Measurements from ENCODE around the gene PPM1H. TPM values are rescaled to one million over a fixed set of nuclear protein-coding genes. Genes with fewer than 3 reads are reported as not detected.
A peak's percentile ranks its signal among the peaks of the same experiment; 100 is the strongest.

PPM1H gene
- total and polyA plus RNA-seq, 10 of the 15 experiments (the other 5 are each of a cell fraction or from before 2014, with no cell fraction given): 0.11 to 0.83 (median 0.49) TPM

DNA sequence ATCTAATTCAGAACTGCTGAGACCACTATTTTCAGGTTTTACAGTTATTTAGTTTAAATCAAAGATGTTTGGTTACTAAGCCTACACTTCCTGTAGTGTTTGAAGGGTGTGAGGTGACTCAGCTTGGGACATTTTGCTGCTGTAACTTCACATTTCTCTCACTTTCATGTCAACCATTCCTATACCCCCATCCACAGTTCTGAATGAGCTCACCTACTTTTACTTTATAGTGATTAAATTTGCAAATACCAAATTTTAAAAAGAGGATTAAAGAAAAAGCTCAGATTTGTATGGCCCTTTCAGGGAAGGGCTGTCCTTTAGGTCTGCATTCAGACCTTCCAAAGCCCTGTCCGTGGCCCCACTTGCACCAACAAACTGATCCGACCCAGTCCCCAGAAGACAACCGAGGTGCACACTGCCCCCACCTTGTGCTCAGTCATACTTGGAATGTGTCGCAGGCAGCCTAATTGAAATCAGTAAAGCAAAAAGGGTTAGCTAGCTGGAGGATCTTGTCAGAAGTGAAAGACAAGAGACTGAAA is 294.0 kb downstream of the PPM1H start (continued):
- TF ChIP-seq CREB1 (IDR thresholded peaks at IDR 0.05; ENCODE audit: low read depth) (0 out of 2 replicates have a peak, but pooled peaks have one; percentile 9), SMAD5 (IDR thresholded peaks at IDR 0.05; ENCODE audit: low read depth) (no peak), TCF12 (IDR thresholded peaks at IDR 0.05; ENCODE audit: low read depth, low read length) (no peak), NBN (IDR thresholded peaks at IDR 0.05) (no peak), GATAD2B (conservative IDR thresholded peaks at IDR 0.05; ENCODE audit: low read depth) (no peak), PAX8 (IDR thresholded peaks at IDR 0.05) (no peak), YY1 (IDR thresholded peaks at IDR 0.05; ENCODE audit: low read depth, low read length) (0 out of 2 replicates have a peak, but pooled peaks have one; percentile 9), ZSCAN29 (IDR thresholded peaks at IDR 0.05) (no peak), SREBF1 (IDR thresholded peaks at IDR 0.05; ENCODE audit: low read length) (no peak), GABPA (IDR thresholded peaks at IDR 0.05; ENCODE audit: low read depth) (peak; percentile 26; the same call in 1 of the 2 replicates), BRCA1 (IDR thresholded peaks at IDR 0.05; ENCODE audit: low read depth, low read length) (no peak), ZNF622 (IDR thresholded peaks at IDR 0.05) (no peak), POLR2A (IDR thresholded peaks at IDR 0.05; ENCODE audit: low read depth, low read length) (no peak), STAT1 (conservative IDR thresholded peaks at IDR 0.05) (no peak), EGR1 (IDR thresholded peaks at IDR 0.05; ENCODE audit: borderline replicate concordance in 1 of 2, low read depth in 2 of 2, low read length in 2 of 2) (no peak), SIN3A (IDR thresholded peaks at IDR 0.05; ENCODE audit: low read depth, low read length) (no peak), BHLHE40 (IDR thresholded peaks at IDR 0.05; ENCODE audit: borderline replicate concordance in 1 of 2, low read depth in 2 of 2, low read length in 1 of 2) (no peak), HDAC2 (IDR thresholded peaks at IDR 0.05) (no peak), EP300 (IDR thresholded peaks at IDR 0.05; ENCODE audit: borderline replicate concordance in 1 of 2, control insufficient read depth in 1 of 2, low read depth in 2 of 2, low read length in 2 of 2) (0 out of 4 replicates have a peak, but pooled peaks of 1 of the 2 experiments have one; percentile 21), BCL11A (IDR thresholded peaks at IDR 0.05; ENCODE audit: low read depth, low read length) (0 out of 2 replicates have a peak, but pooled peaks have one; percentile 39), RAD21 (IDR thresholded peaks at IDR 0.05; ENCODE audit: insufficient read depth, low read depth, low read length) (peak; percentile 26; the same call in 1 of the 2 replicates), CBX3 (IDR thresholded peaks at IDR 0.05; ENCODE audit: borderline replicate concordance, low read depth) (no peak), ATF7 (IDR thresholded peaks at IDR 0.05; ENCODE audit: low read depth) (peak; percentile 61; the same call in 1 of the 2 replicates)
- TF ChIP-seq, protein P1, sequence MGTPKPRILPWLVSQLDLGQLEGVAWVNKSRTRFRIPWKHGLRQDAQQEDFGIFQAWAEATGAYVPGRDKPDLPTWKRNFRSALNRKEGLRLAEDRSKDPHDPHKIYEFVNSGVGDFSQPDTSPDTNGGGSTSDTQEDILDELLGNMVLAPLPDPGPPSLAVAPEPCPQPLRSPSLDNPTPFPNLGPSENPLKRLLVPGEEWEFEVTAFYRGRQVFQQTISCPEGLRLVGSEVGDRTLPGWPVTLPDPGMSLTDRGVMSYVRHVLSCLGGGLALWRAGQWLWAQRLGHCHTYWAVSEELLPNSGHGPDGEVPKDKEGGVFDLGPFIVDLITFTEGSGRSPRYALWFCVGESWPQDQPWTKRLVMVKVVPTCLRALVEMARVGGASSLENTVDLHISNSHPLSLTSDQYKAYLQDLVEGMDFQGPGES (IDR thresholded peaks at IDR 0.05): no peak
- TF ChIP-seq, protein P2, sequence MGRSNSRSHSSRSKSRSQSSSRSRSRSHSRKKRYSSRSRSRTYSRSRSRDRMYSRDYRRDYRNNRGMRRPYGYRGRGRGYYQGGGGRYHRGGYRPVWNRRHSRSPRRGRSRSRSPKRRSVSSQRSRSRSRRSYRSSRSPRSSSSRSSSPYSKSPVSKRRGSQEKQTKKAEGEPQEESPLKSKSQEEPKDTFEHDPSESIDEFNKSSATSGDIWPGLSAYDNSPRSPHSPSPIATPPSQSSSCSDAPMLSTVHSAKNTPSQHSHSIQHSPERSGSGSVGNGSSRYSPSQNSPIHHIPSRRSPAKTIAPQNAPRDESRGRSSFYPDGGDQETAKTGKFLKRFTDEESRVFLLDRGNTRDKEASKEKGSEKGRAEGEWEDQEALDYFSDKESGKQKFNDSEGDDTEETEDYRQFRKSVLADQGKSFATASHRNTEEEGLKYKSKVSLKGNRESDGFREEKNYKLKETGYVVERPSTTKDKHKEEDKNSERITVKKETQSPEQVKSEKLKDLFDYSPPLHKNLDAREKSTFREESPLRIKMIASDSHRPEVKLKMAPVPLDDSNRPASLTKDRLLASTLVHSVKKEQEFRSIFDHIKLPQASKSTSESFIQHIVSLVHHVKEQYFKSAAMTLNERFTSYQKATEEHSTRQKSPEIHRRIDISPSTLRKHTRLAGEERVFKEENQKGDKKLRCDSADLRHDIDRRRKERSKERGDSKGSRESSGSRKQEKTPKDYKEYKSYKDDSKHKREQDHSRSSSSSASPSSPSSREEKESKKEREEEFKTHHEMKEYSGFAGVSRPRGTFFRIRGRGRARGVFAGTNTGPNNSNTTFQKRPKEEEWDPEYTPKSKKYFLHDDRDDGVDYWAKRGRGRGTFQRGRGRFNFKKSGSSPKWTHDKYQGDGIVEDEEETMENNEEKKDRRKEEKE (IDR thresholded peaks at IDR 0.05): no peak
- TF ChIP-seq, protein P3, sequence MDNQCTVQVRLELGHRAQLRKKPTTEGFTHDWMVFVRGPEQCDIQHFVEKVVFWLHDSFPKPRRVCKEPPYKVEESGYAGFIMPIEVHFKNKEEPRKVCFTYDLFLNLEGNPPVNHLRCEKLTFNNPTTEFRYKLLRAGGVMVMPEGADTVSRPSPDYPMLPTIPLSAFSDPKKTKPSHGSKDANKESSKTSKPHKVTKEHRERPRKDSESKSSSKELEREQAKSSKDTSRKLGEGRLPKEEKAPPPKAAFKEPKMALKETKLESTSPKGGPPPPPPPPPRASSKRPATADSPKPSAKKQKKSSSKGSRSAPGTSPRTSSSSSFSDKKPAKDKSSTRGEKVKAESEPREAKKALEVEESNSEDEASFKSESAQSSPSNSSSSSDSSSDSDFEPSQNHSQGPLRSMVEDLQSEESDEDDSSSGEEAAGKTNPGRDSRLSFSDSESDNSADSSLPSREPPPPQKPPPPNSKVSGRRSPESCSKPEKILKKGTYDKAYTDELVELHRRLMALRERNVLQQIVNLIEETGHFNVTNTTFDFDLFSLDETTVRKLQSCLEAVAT (IDR thresholded peaks at IDR 0.05): no peak
- TF ChIP-seq, protein P4, sequence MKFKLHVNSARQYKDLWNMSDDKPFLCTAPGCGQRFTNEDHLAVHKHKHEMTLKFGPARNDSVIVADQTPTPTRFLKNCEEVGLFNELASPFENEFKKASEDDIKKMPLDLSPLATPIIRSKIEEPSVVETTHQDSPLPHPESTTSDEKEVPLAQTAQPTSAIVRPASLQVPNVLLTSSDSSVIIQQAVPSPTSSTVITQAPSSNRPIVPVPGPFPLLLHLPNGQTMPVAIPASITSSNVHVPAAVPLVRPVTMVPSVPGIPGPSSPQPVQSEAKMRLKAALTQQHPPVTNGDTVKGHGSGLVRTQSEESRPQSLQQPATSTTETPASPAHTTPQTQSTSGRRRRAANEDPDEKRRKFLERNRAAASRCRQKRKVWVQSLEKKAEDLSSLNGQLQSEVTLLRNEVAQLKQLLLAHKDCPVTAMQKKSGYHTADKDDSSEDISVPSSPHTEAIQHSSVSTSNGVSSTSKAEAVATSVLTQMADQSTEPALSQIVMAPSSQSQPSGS (IDR thresholded peaks at IDR 0.05; ENCODE audit: low read length): peak; percentile 88

Data from GM12878 (cell line).